RPMI8226 (cell line): Measurements from ENCODE around the gene MAP4K1.
A peak's percentile ranks its signal among the peaks of the same experiment; 100 is the strongest.
"Not testable (repeated sequence)": the region's sequence is repeated elsewhere in the genome, so short reads cannot be mapped to it uniquely, and the experiment has no call there.

ENCODE experiments used
- DNase-seq: peaks from one replicate; pipeline ENCODE4 v3.0.0-alpha.2; 2015

MAP4K1 gene

GRCh38 chr19:38619361-38620174 is 1.8 kb upstream of the MAP4K1 start:
- DNase-seq: no peak

- peak; percentile 97 for DNase-seq
Observed at GRCh38 chr19:38618590-38619360, 1.0 kb upstream of the MAP4K1 start, which contains the start of gene EIF3K. EIF3K (plus strand) TSS chr19:38619188; CDS start chr19:38619269, 81 bp downstream.

- DNase-seq: peak; percentile 14
Observed at GRCh38 chr19:38617283-38617763, 430 bp downstream of the MAP4K1 start.

GRCh38 chr19:38616265-38616664 is 1.5 kb downstream of the MAP4K1 start:
- DNase-seq: no peak

- DNase-seq: no peak
Observed at GRCh38 chr19:38615007-38615581, 2.7 kb downstream of the MAP4K1 start.

GRCh38 chr19:38614289-38614688 is 3.5 kb downstream of the MAP4K1 start:
- DNase-seq: no peak

- no peak for DNase-seq
Observed at GRCh38 chr19:38606131-38606530, 11.6 kb downstream of the MAP4K1 start.

GRCh38 chr19:38602856-38603255 is 14.9 kb downstream of the MAP4K1 start:
- DNase-seq: not testable (repeated sequence)

- DNase-seq: no peak
Observed at GRCh38 chr19:38599722-38600121, 18.0 kb downstream of the MAP4K1 start.

GRCh38 chr19:38597075-38597474 is 20.7 kb downstream of the MAP4K1 start:
- DNase-seq: no peak

GRCh38 chr19:38596057-38596981 is 21.4 kb downstream of the MAP4K1 start:
- DNase-seq: no peak

GRCh38 chr19:38592940-38593339 is 24.8 kb downstream of the MAP4K1 start:
- no peak for DNase-seq

- no peak for DNase-seq
Observed at GRCh38 chr19:38588041-38588440, 29.7 kb downstream of the MAP4K1 start.

GRCh38 chr19:38587562-38587961 is 30.2 kb downstream of the MAP4K1 start:
- no peak for DNase-seq

- DNase-seq: no peak
Observed at GRCh38 chr19:38583985-38584305, 33.8 kb downstream of the MAP4K1 start.

GRCh38 chr19:38583219-38583984 is 34.4 kb downstream of the MAP4K1 start:
- DNase-seq: peak; percentile 53

GRCh38 chr19:38580080-38580479 is 37.7 kb downstream of the MAP4K1 start:
- no peak for DNase-seq

GRCh38 chr19:38579304-38579703 is 38.4 kb downstream of the MAP4K1 start:
- peak; percentile 71 for DNase-seq

GRCh38 chr19:38577826-38578225 is 39.9 kb downstream of the MAP4K1 start:
- no peak for DNase-seq

GRCh38 chr19:38571682-38572081 is 46.1 kb downstream of the MAP4K1 start:
- no peak for DNase-seq

- DNase-seq: peak; percentile 22
Observed at GRCh38 chr19:38569368-38569983, 48.3 kb downstream of the MAP4K1 start.
